ENCODE measurements around the gene MMS22L.

DNA sequence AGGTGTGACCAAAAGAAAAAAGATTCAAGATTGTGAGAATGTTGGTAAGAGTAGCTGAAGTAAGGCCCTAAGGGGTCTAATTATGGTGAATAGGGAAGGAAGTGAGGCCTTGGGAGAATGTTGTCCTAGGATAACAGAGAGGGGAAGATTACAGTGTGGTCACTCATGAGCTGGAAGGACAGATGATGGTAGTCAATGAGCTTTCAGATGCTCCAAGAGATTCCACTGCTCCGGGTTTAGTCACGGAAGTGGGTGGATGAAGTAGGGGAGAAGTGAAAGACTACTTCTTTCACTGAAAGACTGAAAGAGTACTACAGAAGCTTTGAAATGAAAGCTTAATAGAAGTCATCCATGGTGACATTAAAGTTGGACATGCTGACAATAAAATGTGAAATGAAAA, 108.5 kb downstream of the MMS22L start:
- TF ChIP-seq CHD2 (IDR thresholded peaks at IDR 0.05; ENCODE audit: low read depth, low read length) (no peak), MAFG (CRISPR knock-in tag; IDR thresholded peaks at IDR 0.05) (no peak), SRF (IDR thresholded peaks at IDR 0.05; ENCODE audit: low read depth, low read length) (no peak), POLR2A (IDR thresholded peaks at IDR 0.05; ENCODE audit: insufficient read depth in 1 of 2, low read depth in 2 of 2, low read length in 2 of 2) (no peak), CC2D1A (CRISPR knock-in tag; IDR thresholded peaks at IDR 0.05) (no peak), ARNT2 (CRISPR knock-in tag; IDR thresholded peaks at IDR 0.05; ENCODE audit: low read depth) (no peak), ZFY (CRISPR knock-in tag; IDR thresholded peaks at IDR 0.05) (no peak), SMAD1 (CRISPR knock-in tag; IDR thresholded peaks at IDR 0.05; ENCODE audit: borderline replicate concordance, low read depth) (no peak), RAD21 (CRISPR knock-in tag; IDR thresholded peaks at IDR 0.05) (no peak)
- TF ChIP-seq, protein P1, sequence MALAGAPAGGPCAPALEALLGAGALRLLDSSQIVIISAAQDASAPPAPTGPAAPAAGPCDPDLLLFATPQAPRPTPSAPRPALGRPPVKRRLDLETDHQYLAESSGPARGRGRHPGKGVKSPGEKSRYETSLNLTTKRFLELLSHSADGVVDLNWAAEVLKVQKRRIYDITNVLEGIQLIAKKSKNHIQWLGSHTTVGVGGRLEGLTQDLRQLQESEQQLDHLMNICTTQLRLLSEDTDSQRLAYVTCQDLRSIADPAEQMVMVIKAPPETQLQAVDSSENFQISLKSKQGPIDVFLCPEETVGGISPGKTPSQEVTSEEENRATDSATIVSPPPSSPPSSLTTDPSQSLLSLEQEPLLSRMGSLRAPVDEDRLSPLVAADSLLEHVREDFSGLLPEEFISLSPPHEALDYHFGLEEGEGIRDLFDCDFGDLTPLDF (CRISPR knock-in tag; IDR thresholded peaks at IDR 0.05) = no peak
- TF ChIP-seq, protein P2, sequence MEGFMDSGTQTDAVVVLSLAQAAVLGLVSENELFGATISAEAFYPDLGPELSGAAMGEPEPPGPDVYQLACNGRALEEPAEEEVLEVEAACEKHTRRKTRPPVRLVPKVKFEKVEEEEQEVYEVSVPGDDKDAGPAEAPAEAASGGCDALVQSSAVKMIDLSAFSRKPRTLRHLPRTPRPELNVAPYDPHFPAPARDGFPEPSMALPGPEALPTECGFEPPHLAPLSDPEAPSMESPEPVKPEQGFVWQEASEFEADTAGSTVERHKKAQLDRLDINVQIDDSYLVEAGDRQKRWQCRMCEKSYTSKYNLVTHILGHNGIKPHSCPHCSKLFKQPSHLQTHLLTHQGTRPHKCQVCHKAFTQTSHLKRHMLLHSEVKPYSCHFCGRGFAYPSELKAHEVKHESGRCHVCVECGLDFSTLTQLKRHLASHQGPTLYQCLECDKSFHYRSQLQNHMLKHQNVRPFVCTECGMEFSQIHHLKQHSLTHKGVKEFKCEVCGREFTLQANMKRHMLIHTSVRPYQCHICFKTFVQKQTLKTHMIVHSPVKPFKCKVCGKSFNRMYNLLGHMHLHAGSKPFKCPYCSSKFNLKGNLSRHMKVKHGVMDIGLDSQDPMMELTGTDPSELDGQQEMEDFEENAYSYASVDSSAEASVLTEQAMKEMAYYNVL (CRISPR knock-in tag; IDR thresholded peaks at IDR 0.05; ENCODE audit: borderline replicate concordance) = no peak

Data from HepG2 (cell line).